MCF 10A (cell line): Measurements from ENCODE around the gene MEIS2. TPM values are rescaled to one million over a fixed set of nuclear protein-coding genes. Genes with fewer than 3 reads are reported as not detected.

ENCODE experiments used
- BruUV-seq: library from RNA; stranded (reverse); fragments of 400-500 nt; replicated peaks from 2 replicates; lab custom pipeline; 2021; lab: Mats Ljungman, UMichigan
- CTCF ChIA-PET: fragments of 300-600 bp; sonication (Branson Sonifier 250); formaldehyde crosslinking; extraction: SDS; loops from one replicate; lab custom pipeline; 2021; ENCODE audit warnings: antibody characterized with exemption, inconsistent platforms; lab: Yijun Ruan, JAX
- POLR2A ChIA-PET: fragments of 300-600, 350-650 bp; sonication (Branson Sonifier 250); formaldehyde crosslinking; extraction: SDS; loops from one replicate; lab custom pipeline; 2020; ENCODE audit warnings: antibody characterized with exemption, inconsistent platforms; lab: Yijun Ruan, JAX
- DNase-seq: peaks from one replicate; pipeline ENCODE4 v3.0.0-alpha.2; 2018; ENCODE audit not compliant: unreplicated experiment
- H3K27ac Mint-ChIP-seq: one replicate; pipeline ENCODE4 v1.8.0; 2022; ENCODE audit warnings: mild to moderate bottlenecking, low read depth, mixed read lengths; ENCODE audit not compliant: unreplicated experiment
- H3K27me3 Mint-ChIP-seq: one replicate; pipeline ENCODE4 v1.8.0; 2022; ENCODE audit warnings: mixed read lengths; ENCODE audit not compliant: insufficient read depth, unreplicated experiment
- H3K36me3 Mint-ChIP-seq: one replicate; pipeline ENCODE4 v1.8.0; 2022; ENCODE audit warnings: mild to moderate bottlenecking, moderate library complexity, mixed read lengths; ENCODE audit not compliant: insufficient read depth, unreplicated experiment
- H3K4me1 Mint-ChIP-seq: one replicate; pipeline ENCODE4 v1.8.0; 2022; ENCODE audit warnings: mixed read lengths; ENCODE audit not compliant: insufficient read depth, unreplicated experiment
- H3K4me3 Mint-ChIP-seq: one replicate; pipeline ENCODE4 v1.8.0; 2022; ENCODE audit warnings: mild to moderate bottlenecking, moderate library complexity, mixed read lengths; ENCODE audit not compliant: unreplicated experiment
- H3K9me3 Mint-ChIP-seq: one replicate; pipeline ENCODE4 v1.8.0; 2022; ENCODE audit warnings: mixed read lengths; ENCODE audit not compliant: unreplicated experiment
- intact Hi-C: fragments of 100-400 bp; cut with micrococcal nuclease; formaldehyde crosslinking; loops from 2 replicates; pipeline ENCODE4 v1.14.1; 2022
- total RNA-seq: library from RNA; stranded (reverse); gene quantifications from 2 replicates; pipeline ENCODE4 v1.2.3, GENCODE V29; 2022
- TF ChIP-seq, protein P1 (sequence below): fragments of 200-600 bp; IDR thresholded peaks from one replicate; pipeline ENCODE4 v1.8.0; 2022; ENCODE audit warnings: antibody characterized with exemption, mild to moderate bottlenecking; ENCODE audit not compliant: unreplicated experiment

Gene MEIS2
- total RNA-seq, 1 experiment from 2014 or later: 6.9 TPM

DNA sequence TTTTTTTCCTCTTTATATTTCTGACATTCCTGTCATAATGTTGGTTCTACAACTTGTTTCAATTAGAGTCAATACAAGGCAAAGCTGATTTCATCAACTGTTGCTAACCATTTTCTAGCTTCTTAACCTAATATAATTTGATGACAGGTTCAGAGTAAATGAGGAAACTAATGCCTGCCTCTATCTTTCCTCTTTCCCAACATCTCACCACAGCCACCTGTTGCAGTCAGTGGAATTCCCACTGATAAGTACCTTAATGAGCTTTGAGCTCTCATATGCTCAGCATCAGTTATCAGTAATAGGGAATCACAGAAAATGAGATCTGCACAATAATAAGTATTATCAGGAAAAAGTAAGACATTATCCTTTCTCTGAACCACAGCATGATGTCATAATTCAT lies 241.9 kb downstream of the MEIS2 start:
- CTCF ChIA-PET: interaction anchor here (0.5 to 0.6 kb wide), 2 partner anchors 22 to 40 kb away, joined by 3 to 4 read pairs; no protein-coding TSS in a partner anchor
- intact Hi-C loops: no loop called here
- TF ChIP-seq, protein P1, sequence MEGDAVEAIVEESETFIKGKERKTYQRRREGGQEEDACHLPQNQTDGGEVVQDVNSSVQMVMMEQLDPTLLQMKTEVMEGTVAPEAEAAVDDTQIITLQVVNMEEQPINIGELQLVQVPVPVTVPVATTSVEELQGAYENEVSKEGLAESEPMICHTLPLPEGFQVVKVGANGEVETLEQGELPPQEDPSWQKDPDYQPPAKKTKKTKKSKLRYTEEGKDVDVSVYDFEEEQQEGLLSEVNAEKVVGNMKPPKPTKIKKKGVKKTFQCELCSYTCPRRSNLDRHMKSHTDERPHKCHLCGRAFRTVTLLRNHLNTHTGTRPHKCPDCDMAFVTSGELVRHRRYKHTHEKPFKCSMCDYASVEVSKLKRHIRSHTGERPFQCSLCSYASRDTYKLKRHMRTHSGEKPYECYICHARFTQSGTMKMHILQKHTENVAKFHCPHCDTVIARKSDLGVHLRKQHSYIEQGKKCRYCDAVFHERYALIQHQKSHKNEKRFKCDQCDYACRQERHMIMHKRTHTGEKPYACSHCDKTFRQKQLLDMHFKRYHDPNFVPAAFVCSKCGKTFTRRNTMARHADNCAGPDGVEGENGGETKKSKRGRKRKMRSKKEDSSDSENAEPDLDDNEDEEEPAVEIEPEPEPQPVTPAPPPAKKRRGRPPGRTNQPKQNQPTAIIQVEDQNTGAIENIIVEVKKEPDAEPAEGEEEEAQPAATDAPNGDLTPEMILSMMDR: no peak
- POLR2A ChIA-PET: no interaction called here
- Mint-ChIP-seq H3K9me3 (no peaks in the 10 kb centered on the region), H3K4me1 (no peaks in the 10 kb centered on the region), H3K36me3 (no peaks in the 10 kb centered on the region), H3K27me3 (peaks cover 3% of the 10 kb centered on the region), H3K4me3 (no peak overlapping the region), H3K27ac (no peak overlapping the region)
- BruUV-seq: no TSS peak
- DNase-seq: no peak

DNA sequence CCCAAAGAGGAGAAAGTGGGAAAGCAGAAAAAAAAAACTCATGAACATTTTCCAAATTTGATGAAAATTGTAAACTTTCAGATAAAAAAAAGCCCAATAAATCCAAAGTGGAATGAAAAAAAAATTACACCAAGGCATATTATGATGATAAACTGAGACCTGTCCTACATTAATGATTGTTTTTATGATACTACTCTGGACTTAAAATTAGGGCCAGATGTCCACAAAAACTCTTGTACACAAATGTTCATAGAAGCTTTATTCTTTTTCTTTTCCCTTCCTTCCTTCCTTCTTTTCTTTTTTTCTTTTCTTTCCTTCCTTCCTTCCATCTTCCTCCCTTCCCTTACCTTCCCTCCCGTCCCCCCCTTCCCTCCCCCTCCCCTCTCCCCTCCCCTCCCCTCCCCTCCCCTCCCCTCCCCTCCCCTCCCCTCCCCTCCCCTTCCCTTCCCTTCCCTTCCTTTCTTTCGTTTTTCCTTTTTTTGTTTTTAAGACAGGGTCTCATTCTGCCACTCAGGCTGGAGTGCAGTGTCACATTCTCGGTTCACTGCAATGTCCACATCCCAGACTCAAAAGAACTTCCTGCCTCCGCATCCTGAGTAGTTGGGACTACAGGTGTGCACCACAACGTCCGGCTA lies 243.9 kb downstream of the MEIS2 start:
- no TSS peak for BruUV-seq
- TF ChIP-seq, protein P1: no peak
- no peaks in the 10 kb centered on the region for H3K36me3 Mint-ChIP-seq
- no peak for DNase-seq
- H3K27me3 Mint-ChIP-seq: no peaks in the 10 kb centered on the region
- intact Hi-C loops: no loop called here
- H3K9me3 Mint-ChIP-seq: no peaks in the 10 kb centered on the region
- H3K4me3 Mint-ChIP-seq: no peak overlapping the region
- H3K4me1 Mint-ChIP-seq: no peaks in the 10 kb centered on the region
- no peak overlapping the region for H3K27ac Mint-ChIP-seq
- ChIA-PET POLR2A (interaction anchor here (0.7 kb wide), 1 partner anchor 13 kb away, joined by 3 read pairs; no protein-coding TSS in a partner anchor), CTCF (no interaction called here)

DNA sequence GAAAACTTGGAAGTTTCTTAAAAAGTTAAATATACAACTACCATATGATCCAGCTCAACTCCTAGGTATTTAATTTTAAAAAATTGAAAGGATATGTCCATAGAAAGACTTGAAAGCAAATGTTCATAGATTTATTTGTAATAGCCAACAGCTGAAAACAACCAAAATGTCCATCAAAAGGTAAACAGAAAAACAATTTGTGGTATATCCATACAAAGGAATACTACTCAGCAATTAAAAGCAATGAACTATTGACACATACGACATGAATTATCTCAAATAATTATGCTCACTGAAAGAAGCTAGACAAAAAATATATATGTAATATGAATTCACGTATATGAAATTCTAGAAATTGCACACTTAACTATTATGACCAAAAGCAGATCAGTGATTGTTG lies 249.5 kb downstream of the MEIS2 start:
- intact Hi-C loops: no loop called here
- Mint-ChIP-seq H3K36me3 (no peaks in the 10 kb centered on the region), H3K27ac (no peak overlapping the region), H3K27me3 (peaks cover 18% of the 10 kb centered on the region), H3K4me1 (no peaks in the 10 kb centered on the region), H3K4me3 (no peak overlapping the region), H3K9me3 (no peaks in the 10 kb centered on the region)
- TF ChIP-seq, protein P1: no peak
- CTCF ChIA-PET: no interaction called here
- no TSS peak for BruUV-seq
- POLR2A ChIA-PET: no interaction called here
- DNase-seq: no peak

DNA sequence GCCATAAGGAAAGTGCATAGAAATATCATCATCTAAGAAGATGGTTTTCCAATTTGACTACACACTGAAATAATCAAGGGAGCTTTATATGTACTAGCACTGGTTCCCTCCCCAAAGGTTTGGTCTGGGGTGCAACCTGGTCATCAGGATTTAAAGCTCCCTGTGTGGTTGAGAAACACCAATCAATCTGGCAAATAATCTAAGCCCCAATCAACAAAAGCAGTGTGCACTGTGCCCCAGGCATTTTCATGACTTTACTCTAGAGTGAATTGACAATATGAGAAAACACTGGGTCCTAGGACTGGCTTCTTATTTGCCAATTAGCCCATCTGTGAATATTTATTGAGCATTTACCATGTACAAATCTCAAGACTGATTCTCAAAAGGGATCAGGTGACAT lies 255.1 kb downstream of the MEIS2 start:
- ChIA-PET CTCF (no interaction called here), POLR2A (interaction anchor here (0.6 kb wide), 1 partner anchor 1014 kb away, joined by 4 read pairs; no protein-coding TSS in a partner anchor)
- intact Hi-C loops: no loop called here
- DNase-seq: no peak
- no peak overlapping the region for H3K4me3 Mint-ChIP-seq
- H3K27ac Mint-ChIP-seq: no peak overlapping the region
- H3K36me3 Mint-ChIP-seq: no peaks in the 10 kb centered on the region
- H3K9me3 Mint-ChIP-seq: no peaks in the 10 kb centered on the region
- H3K4me1 Mint-ChIP-seq: no peaks in the 10 kb centered on the region
- peaks cover 66% of the 10 kb centered on the region for H3K27me3 Mint-ChIP-seq
- TF ChIP-seq, protein P1: no peak
- no TSS peak for BruUV-seq
